ENCODE data around the gene MPPED2.

MPPED2 gene

GRCh38 chr11:30414806-30415205, 171.3 kb downstream of the MPPED2 start:
- TF ChIP-seq YY1 (IDR thresholded peaks at IDR 0.05; ENCODE audit: low read depth), result no peak
- TF ChIP-seq EGR1 (IDR thresholded peaks at IDR 0.05), result no peak
- no peak for TF ChIP-seq CEBPB (IDR thresholded peaks at IDR 0.05)
- TF ChIP-seq TAF1 (IDR thresholded peaks at IDR 0.05; ENCODE audit: low read depth), result no peak
- TF ChIP-seq TEAD4 (IDR thresholded peaks at IDR 0.05), result no peak
- no peak for TF ChIP-seq ZBTB7A (IDR thresholded peaks at IDR 0.05; ENCODE audit: low read depth)
- TF ChIP-seq NFIC (IDR thresholded peaks at IDR 0.05), result no peak

- TF ChIP-seq YY1 (IDR thresholded peaks at IDR 0.05; ENCODE audit: low read depth), result no peak
- TF ChIP-seq ZBTB7A (IDR thresholded peaks at IDR 0.05; ENCODE audit: low read depth), result no peak
- TF ChIP-seq EGR1 (IDR thresholded peaks at IDR 0.05), result no peak
- no peak for TF ChIP-seq TEAD4 (IDR thresholded peaks at IDR 0.05)
- TF ChIP-seq REST (IDR thresholded peaks at IDR 0.05; ENCODE audit: low read depth), result no peak
- TF ChIP-seq EP300 (IDR thresholded peaks at IDR 0.05; ENCODE audit: borderline replicate concordance), result no peak
- TF ChIP-seq CREB1 (IDR thresholded peaks at IDR 0.05; ENCODE audit: low read depth), result no peak
- TF ChIP-seq MAX (IDR thresholded peaks at IDR 0.05), result no peak
- TF ChIP-seq CEBPB (IDR thresholded peaks at IDR 0.05), result no peak
Measured at GRCh38 chr11:30414244-30414643, 171.9 kb downstream of the MPPED2 start.

- TF ChIP-seq MAX (IDR thresholded peaks at IDR 0.05) (no peak), RAD21 (IDR thresholded peaks at IDR 0.05; ENCODE audit: low read depth) (no peak)
Measured at GRCh38 chr11:30412509-30412908, 173.6 kb downstream of the MPPED2 start.

- no peak for TF ChIP-seq RAD21 (IDR thresholded peaks at IDR 0.05; ENCODE audit: low read depth)
- no peak for TF ChIP-seq REST (IDR thresholded peaks at IDR 0.05; ENCODE audit: low read depth)
- no peak for TF ChIP-seq FOXM1 (IDR thresholded peaks at IDR 0.05; ENCODE audit: borderline replicate concordance, low read depth)
- TF ChIP-seq CEBPB (IDR thresholded peaks at IDR 0.05), result no peak
Measured at GRCh38 chr11:30411383-30411782, 174.8 kb downstream of the MPPED2 start.

GRCh38 chr11:30406978-30407762, 179.0 kb downstream of the MPPED2 start:
- TF ChIP-seq RAD21 (IDR thresholded peaks at IDR 0.05; ENCODE audit: low read depth), result no peak
- no peak for TF ChIP-seq ZBTB7A (IDR thresholded peaks at IDR 0.05; ENCODE audit: low read depth)
- TF ChIP-seq EGR1 (IDR thresholded peaks at IDR 0.05), result no peak
- TF ChIP-seq FOXM1 (IDR thresholded peaks at IDR 0.05; ENCODE audit: borderline replicate concordance, low read depth), result no peak
- no peak for TF ChIP-seq REST (IDR thresholded peaks at IDR 0.05; ENCODE audit: low read depth)
- no peak for TF ChIP-seq CREB1 (IDR thresholded peaks at IDR 0.05; ENCODE audit: low read depth)
- TF ChIP-seq USF1 (IDR thresholded peaks at IDR 0.05), result no peak
- TF ChIP-seq TCF12 (IDR thresholded peaks at IDR 0.05; ENCODE audit: low read depth), result no peak
- TF ChIP-seq EP300 (IDR thresholded peaks at IDR 0.05; ENCODE audit: borderline replicate concordance), result no peak
- no peak for TF ChIP-seq TEAD4 (IDR thresholded peaks at IDR 0.05)

- no peak for TF ChIP-seq MAX (IDR thresholded peaks at IDR 0.05)
- TF ChIP-seq YY1 (IDR thresholded peaks at IDR 0.05; ENCODE audit: low read depth), result no peak
- no peak for TF ChIP-seq CREB1 (IDR thresholded peaks at IDR 0.05; ENCODE audit: low read depth)
- no peak for TF ChIP-seq TAF1 (IDR thresholded peaks at IDR 0.05; ENCODE audit: low read depth)
- no peak for TF ChIP-seq ZBTB7A (IDR thresholded peaks at IDR 0.05; ENCODE audit: low read depth)
- TF ChIP-seq USF1 (IDR thresholded peaks at IDR 0.05), result no peak
- TF ChIP-seq TCF12 (IDR thresholded peaks at IDR 0.05; ENCODE audit: low read depth), result no peak
- TF ChIP-seq RAD21 (IDR thresholded peaks at IDR 0.05; ENCODE audit: low read depth), result no peak
- no peak for TF ChIP-seq CEBPB (IDR thresholded peaks at IDR 0.05)
- no peak for TF ChIP-seq EP300 (IDR thresholded peaks at IDR 0.05; ENCODE audit: borderline replicate concordance)
- no peak for TF ChIP-seq EGR1 (IDR thresholded peaks at IDR 0.05)
- TF ChIP-seq FOXM1 (IDR thresholded peaks at IDR 0.05; ENCODE audit: borderline replicate concordance, low read depth), result no peak
- no peak for TF ChIP-seq TEAD4 (IDR thresholded peaks at IDR 0.05)
- no peak for TF ChIP-seq REST (IDR thresholded peaks at IDR 0.05; ENCODE audit: low read depth)
Measured at GRCh38 chr11:30405385-30405784, 180.8 kb downstream of the MPPED2 start.

Data from Ishikawa (cell line).